Germinal center (tissue), 1 donor: Measurements from ENCODE around the gene UBE2O.

Source experiments
- DNase-seq: peaks from one replicate; pipeline ENCODE4 v3.0.0; 2012; ENCODE audit warnings: mixed read lengths, low spot score

The UBE2O gene

GRCh38 chr17:76439314-76439928, 13.5 kb downstream of the UBE2O start:
- DNase-seq = no peak

DNA sequence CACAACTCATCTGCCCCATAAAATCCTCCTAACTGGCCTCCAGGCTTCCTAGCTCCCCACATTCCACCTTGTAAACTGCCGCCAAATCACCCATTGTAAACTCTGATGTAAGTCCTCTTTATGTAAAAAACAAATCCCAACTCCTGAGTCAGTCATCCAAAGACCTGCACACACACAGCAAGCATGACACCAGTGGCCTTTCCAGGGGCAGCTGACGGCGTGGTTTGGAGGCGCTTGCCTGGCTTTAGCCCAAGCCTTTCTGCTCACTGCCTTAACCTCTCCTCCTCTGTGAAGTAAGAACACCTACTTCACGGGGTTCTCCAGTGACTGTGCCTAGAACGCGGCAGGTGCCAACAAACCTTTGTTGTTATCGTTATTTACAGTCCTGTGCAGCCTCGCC, 14.0 kb downstream of the UBE2O start:
- no peak for DNase-seq

DNA sequence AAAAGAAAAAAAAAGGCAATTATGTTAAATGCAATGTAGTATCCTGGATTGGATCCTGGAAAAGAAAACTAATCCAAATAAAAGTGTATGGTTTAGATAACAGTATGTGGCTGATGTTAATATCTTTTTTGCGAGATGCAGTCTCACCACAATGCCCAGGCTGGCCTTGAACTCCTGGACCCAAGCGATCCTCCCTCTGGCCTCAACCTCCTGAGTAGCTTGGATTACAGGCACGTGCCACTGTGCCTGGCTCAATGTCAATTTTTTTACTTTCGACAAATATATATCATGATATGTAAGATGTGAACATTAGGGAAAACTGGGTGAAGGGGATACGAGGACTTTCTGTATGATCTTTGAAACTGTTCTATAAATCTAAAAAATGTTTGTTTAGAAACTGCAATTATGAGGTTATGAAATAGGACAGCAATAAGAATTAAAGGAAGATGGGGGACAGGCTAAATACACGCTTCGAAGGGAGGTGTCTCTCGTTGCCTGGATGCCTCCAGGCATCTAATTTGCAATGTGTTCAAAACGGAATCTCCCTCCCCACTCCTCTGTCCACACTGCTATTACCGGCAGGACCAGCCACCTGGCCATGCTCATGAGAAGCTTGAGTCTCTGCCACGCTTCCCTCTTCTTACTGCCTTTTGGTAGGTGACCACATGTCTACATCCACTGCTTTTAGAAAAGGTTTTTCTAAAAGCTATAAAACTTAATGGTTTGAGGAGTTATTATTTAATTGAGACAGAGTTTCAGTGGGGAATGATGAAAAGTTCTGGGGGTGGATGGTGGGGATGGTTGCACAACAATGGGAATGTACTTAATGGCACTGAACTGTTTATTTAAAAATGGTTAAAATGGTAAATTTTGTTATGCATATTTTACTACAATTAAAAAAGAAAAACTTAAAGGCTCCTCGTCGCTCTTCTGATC, 15.2 kb downstream of the UBE2O start:
- DNase-seq = no peak

DNA sequence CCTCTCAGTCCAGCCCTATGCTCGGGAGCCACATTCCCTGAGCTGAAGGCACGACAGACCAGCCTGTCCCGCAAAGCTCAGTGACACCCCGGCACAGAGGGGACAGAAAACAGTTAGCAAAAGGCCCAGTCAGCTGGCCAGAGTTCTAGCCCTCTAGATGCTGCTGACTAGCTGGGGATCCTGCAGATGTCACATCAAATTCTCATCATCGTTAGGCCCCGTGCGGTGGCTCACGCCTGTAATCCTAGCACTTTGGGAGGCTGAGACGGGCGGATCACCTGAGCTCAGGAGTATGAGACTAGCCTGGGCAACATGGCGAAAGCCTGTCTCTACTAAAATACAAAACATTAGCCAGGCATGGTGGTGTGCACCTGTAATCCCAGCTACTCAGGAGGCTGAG, 17.2 kb downstream of the UBE2O start:
- DNase-seq = no peak

DNA sequence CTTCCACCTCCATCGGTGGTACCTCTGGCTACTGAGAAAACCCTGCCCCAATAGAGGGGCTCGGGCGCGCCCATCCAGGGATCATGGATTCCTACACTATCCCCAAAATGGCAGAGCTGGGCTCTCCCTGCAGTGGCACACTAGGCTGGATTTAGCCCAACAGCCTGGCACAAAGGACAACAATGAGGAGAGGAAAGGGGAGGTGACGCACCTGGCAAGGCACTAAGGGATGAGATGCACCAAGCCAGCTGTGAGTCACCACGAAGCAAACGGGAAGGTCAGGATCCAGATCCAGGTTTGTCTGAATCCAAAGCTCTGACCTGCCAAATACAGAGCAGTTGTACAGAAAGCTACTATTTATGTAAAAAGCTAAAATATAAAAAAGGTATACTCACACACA, 18.1 kb downstream of the UBE2O start:
- DNase-seq = no peak

GRCh38 chr17:76433693-76434092, 19.3 kb downstream of the UBE2O start:
- no peak for DNase-seq

- no peak for DNase-seq
Observed at GRCh38 chr17:76432712-76433336, 20.1 kb downstream of the UBE2O start.

GRCh38 chr17:76432004-76432403, 20.9 kb downstream of the UBE2O start:
- no peak for DNase-seq

GRCh38 chr17:76431509-76431908, 21.4 kb downstream of the UBE2O start:
- DNase-seq = no peak

DNA sequence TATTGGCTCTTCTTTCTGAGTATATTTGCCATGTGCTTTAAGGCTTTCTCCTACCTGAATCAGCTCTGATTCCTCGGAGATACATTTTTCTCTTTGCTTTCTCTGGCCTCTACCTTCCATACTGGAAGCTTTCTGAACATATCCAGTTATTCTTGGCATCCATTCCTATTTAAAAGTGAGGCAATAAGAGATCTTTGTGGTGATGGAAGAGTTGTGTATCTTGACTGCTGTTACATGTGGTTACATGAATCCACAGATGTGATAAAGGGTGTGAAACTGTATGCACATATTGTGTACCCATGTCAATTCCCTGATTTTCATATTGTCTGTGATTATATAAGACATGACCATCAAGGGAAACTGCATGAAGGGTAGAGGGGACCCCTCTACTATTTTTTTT, 24.4 kb downstream of the UBE2O start:
- no peak for DNase-seq

DNA sequence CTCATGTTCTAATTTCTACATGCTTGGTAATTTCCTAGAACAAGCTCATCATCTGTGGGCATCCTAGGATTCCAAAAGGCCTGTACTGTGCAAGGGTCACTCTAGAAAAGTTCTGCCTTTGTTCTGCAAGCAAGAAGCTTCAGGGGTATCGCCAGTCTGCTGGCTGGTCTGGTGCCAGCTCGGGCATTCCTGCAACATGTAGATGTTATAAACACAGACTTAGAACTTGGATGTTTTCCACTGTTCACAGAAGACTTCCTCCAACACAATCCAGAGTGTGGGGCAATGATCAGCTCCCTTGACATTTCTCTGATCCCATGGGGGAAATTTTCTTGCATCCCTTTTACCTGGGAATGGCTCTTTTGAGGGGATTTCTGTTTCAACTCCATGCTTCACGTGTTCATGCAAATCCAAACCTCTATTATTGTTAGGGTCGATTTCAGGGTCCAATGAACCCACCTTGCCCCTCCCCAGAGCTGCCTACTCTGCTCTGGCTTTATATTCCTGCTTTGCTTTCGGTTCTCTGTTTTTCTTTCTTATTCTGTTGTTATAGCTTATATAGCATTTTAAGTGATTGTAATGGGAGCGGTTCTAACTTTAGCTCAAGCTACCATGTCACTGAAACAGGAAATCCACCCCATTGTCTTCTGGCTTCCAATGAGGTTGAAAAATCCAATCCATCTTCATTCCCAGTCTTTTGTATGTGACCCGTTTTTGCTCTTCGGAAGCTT, 25.3 kb downstream of the UBE2O start:
- peak; percentile 56 for DNase-seq

DNA sequence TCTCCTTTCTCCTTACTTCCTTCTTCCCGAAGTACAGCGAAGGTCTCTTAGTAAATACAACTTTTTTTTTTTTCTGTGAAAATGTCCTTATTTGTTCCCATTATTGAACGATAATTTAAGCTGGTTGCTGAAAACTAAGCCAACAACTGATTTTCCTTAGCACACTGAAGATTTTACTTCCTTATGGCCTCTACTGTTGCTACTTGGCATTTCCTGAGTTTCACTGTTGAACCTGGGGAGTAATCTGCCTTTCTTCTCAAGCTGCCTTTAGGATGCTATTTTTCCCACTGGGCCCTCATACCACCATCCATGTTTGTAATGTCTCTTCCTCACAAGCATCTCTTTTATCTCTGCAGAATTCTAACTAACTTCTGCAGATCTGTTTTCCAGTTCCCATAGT, 26.1 kb downstream of the UBE2O start:
- DNase-seq = no peak

DNA sequence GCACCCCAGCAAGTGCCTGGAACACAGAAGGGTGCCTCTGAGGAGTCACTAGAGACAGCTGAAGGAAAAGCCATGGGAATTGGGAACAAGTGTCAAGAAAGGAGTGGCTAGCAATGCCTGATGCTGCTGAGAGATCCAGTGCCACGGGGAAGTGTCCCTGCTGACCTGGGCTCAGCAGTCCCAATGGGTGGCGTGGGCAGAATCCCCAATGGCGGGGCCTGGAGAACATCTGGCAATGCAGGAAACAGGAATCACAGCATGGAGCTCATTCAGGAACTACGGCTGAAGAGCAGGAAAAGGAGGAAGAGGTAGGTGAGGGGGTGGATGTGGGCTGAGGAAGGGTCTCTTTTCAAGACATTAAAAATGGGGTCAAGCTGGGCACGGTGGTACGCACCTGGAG, 30.1 kb downstream of the UBE2O start:
- DNase-seq = no peak

- no peak for DNase-seq
Observed at GRCh38 chr17:76422406-76422805, 30.5 kb downstream of the UBE2O start.

DNA sequence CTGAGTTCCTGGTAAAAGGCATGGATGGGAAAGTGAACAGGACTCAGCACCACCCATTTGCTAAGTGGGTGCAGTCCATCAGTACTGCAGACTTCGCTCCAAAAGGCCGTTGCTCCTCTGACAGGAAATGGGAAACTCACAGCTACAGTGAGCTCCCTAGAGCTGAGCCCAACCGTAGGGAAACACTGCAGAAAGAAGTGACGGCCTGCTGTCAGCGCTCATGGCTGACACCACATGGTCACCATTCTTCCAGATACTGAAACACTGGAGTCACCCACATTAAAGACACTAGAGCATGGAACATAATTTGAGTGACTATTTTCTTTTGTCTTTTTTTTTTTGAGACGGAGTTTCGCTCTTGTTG, 31.9 kb downstream of the UBE2O start:
- DNase-seq = no peak

DNA sequence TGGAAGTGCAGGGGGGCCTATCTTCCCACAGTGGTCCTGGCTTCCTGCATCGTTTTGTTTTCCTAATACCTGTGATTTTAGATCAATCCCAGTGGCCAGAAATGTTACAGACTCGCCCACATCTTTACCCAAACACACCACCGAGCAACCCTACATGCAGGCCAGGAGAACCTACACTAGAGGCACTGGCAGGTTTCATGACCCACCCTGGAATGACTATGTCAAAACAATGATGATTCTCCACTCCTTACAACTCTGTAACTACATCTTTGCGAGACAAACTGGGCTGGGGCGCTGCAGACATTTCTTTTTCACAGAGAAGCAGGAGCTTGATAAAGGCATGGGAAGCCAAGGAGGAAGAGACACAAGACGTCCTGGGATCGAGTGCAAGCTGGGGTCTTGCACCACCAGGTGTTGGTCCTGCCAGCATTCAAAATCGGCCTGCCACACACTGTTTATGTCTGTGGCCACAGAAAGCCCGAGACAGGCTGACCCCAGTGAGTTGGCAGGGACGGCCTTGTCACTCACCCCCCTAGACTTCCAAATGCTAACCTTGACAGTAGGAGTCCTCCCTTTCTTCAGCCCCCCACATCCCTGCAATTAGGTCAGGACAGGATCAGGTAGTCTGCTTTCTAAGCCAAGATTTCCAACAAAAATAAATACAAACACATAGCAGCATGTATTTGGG, 32.5 kb downstream of the UBE2O start:
- DNase-seq = no peak

- DNase-seq = no peak
Observed at GRCh38 chr17:76419576-76420260, 33.2 kb downstream of the UBE2O start.

GRCh38 chr17:76417499-76418143, 35.3 kb downstream of the UBE2O start:
- DNase-seq = no peak

DNA sequence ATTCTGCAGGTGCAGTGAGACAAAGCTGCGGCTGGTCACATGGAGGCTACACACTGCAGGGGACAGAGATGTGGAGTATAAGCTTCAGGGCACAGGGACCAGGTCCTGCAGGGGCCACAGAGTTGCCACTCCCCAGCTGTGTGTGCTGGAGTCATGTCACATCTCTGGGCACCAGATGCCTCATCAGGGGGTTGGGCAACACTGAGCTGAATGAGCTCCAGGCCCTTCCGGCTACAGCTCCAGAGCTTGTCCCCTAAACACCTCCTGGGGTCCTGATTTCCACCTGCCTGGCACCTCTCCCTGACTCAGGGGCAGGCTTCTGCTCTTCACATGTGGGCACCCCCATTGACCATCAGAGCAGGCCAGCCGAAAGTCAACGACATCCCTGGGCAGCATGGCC, 36.1 kb downstream of the UBE2O start:
- DNase-seq = no peak

DNA sequence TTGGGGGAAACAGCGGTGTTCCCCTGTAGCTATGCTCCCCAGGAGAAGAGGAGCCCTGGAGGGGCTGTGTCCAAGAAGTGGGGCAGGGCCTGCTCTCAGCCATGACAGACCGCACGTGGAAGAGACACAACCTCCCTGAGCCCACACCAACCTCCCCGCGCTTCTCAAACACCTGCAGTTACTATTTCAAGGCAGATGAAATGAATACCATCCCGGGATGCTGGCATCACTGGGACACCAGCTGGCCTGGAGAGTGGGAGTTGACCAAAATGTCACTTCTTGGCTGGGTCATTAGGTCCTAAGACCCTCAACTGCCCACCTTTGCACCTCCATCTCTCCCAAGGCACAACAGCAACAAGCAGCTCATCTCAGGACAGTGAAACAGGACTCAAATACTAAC, 36.5 kb downstream of the UBE2O start:
- no peak for DNase-seq

DNA sequence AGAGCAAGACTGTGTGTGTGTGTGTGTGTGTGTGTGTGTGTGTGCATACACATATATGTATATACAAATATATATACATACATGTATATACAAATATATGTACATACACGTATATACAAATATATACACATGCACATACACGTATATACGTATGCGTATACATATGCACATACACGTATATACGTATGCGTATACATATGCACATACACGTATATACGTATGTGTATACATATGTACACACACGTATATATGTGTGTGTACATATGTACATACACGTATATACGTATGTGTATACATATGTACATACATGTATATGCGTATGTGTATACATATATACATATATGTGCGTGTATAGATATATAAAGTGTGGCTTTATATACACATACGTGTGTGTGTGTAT, 37.2 kb downstream of the UBE2O start:
- no peak for DNase-seq
